AG08396 (cell line): ENCODE data around the gene IDUA.

Source experiments
- DNase-seq: peaks from one replicate; pipeline ENCODE4 v3.0.0; 2012; ENCODE audit warnings: low spot score, mixed read lengths

IDUA gene

DNA sequence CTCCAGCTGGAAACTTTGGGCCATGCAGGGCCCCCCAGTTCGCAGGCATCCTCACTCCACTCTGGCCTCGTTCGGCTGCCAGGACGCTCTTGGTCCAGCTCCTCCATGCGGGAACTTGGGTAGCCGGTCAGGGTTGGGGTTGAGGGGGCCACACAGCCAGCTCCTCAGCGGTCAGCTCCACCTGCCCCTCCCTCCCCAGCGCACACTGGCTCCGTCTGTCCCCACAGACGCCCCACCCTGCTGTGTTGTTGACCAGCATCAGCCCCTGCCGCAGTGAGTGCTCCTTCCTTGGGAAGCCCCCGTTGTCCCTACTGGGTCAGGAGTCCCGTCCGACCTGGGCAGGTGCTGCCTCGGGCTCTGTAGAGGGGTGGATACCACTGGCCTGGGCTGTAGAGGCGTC lies 30.4 kb downstream of the IDUA start:
- no peak for DNase-seq

DNA sequence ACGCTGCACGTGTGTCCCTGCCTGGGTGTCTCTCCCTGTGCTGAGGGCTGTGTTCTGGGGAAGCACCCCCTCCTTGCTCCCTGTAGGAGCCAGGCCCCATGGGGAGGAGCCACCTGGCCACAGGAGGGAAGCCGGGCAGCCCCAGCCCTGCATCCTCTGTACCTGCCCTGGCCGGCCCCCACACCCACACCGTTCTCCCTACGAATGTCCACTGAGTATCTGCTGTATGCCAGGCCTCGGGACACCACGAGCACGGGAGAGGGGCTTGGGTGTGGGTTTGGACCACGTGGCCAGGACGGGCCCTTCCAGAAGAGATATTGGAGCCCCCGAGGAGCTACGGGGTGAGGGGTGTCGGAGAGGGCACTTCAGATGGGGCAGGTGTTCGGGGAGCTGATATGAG lies 30.9 kb downstream of the IDUA start:
- DNase-seq, result no peak

DNA sequence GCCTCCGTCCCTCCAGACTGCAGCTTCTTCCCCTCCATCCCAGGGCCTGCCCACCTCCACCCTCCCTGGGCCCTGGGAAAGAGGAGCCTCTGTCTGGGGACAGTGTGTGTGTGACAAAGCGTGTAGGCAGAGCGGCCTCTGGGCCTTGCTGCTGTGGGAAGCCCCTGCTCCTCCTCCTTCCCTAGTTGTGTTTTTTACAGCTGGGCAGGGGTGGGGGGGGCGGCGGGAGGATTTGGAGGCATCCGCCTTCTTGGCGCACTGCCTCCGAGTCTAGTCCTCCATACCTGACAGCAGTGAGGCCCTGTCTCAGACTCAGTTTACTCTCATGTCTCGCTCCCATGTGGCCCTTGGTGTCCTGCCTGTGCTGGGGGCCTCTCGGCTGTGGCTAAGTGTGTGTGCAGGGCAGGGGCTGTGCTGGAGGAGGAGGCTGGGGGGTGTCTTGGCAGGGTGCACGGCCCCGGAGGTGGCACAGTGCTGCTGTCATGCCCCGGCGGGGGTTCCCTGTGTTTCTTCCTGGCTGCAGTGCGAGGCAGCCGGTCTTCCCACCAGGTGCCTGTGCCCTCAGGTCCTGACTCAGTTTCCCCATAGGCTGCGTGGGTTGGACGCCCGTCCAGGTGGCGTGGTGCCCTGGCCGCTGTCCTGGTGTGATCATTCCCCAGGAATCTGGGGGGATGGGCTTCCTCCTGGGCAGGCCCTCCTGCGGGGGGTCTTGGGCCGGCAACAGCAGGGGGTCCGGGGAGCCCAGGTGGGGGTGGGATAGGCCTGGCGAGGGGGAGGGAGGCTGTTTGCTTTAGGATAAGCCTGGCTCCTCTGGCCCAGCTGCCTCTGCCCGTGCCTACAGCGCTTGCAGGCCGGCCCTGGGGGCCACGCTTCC lies 31.5 kb downstream of the IDUA start:
- DNase-seq, result no peak

DNA sequence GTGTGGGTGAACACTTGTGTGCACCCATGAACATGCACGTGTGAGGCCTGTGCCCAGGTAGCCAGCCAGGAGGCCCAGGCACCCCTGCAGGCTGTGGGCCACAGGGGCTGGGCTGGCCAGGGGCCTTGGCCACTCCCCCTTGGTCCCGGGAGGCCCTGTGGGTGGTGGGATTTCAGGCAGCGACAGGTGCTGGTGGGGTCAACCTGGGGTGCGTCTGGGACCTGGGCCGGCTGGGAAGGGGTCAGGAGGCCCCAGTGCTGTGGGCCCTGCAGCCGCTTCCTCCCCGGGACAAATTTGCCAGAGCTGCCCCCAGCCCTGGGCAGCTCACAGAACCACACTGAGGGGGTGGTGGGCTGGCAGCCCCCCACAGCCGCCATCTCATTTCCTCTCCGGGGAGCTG lies 32.5 kb downstream of the IDUA start:
- DNase-seq, result no peak

DNA sequence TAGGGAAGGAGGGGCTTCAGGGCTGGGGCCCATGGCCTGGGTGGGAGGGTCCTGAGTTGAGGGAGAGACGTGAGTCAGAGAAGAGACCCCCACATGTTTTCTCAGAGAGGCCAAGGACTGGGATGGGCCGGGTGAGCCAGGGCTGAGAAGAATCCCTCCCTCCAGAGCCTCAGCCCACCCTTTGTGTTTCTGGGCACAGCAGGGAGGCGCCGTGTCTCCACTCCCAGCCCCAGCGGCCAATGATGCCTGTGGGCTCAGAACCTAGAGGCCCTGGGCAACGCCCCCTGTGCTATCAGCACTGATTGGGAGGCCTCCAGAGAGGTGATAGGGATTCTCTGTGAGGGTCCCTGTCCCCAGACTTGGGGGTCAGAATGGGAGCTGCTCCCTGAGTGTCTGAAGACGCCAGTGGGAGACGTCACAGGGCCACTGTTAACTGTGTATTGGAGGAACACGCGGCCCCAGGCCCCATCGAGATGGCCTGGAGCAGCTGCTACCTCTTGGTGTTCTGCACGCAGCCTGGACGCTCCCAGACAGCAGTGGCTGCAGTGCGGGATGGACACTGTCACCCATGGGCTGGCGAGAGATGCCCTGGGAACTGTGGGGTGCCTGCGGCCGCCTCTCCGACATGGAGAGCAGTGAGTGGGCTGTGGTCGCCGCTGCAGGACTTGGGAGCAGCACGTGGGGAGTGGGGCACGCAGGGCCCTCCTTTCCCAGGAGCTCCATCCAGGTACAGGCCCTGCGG lies 33.1 kb downstream of the IDUA start:
- no peak for DNase-seq

DNA sequence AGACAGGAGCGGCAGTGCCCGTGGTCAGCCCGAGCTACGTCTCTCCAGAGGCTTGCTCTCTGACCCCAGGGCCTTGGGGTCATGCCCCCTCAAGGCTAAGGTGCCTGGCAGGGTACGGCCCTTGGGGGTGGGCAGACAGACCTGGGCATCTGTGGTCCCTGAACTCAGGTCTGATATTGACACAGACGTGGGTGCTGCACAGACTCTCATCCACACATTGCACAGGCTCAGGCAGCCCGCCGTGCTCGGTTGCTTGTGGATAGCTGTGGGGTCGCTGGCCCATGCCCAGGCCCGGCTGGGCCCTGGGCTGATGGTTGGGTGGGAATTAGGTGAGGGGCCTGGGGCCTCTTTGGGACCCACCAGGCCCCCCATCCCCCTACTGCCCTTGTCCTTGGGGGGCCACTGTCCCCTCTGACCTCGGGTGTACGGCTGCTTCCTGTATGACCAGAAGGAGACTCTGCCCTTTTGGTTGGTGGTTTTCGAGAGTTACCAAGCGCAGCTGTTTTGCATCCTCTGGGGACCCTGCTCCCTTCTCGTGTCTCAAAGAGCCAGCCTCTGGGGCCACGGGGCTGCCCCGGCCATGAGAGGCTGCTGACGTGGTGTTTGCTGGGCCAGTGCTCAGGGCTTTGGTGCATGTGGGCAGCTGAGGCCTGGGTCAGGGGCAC lies 34.7 kb downstream of the IDUA start:
- DNase-seq, result no peak

DNA sequence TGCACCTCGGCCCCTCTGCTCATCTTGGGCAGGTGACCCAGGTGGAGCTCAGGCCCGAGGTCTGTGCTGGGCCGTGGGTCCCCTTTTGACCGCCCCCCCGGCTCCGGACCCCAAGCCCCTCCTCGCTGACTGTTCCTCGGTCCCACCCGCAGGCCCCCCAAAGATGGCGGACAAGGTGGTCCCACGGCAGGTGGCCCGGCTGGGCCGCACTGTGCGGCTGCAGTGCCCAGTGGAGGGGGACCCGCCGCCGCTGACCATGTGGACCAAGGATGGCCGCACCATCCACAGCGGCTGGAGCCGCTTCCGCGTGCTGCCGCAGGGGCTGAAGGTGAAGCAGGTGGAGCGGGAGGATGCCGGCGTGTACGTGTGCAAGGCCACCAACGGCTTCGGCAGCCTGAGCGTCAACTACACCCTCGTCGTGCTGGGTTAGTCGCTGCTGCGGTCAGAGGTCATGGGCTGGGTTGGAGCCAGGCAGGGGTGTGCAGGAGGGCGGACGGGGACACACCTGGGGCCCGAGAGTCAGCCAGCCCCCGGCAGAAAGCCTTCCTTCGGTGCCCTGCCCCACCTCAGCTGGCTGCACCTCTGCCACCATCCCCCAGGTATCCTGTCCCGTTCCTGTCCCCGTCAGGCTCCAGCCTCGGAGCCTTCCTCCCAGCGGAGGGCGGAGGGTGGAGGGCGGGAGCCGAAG lies 35.4 kb downstream of the IDUA start:
- DNase-seq, result no peak

DNA sequence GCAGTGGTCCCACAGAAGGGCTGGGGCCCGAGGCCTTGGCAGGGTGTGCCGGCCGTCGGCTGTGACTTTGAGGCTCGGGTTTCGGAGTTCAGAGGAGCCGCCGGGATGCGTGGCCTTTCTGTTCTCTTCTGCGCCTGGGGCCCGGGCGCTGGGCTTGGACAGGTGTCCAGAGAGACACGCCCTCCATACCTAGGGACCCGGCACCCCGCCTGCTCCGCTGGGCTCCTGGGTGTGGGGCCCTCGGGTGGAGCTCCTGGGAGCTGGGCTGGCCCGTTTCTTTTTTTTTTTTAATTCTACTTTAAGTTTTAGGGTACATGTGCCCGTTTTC lies 35.9 kb downstream of the IDUA start:
- DNase-seq, result no peak

DNA sequence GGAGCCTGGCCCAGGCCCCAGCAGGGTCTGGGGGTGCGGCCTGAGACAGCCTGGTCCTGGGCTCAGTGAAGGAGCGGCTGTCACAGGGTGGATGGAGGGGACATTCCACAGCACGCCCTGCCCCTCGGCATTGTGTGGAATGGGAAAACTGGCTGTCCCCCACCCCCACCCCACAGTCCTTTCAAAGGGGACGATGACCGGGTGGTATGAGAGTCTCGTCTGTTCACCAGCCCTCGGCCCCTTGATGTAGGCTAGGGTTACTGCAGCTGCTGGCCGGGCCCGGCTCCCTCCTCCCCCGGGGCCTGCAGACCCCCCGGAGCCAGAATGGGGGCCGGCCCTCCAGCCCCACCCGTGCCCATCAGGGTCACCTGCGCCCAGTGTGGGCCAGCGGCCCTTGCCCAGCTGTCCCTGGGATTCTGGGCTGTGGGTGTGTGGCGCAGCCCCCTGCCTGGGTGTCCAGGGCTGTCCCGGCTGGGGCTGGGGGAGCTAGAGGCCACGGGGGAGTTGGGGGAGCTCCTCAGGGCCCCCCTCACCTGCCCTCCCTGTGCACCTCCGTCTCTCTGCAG lies 36.3 kb downstream of the IDUA start:
- DNase-seq, result no peak

DNA sequence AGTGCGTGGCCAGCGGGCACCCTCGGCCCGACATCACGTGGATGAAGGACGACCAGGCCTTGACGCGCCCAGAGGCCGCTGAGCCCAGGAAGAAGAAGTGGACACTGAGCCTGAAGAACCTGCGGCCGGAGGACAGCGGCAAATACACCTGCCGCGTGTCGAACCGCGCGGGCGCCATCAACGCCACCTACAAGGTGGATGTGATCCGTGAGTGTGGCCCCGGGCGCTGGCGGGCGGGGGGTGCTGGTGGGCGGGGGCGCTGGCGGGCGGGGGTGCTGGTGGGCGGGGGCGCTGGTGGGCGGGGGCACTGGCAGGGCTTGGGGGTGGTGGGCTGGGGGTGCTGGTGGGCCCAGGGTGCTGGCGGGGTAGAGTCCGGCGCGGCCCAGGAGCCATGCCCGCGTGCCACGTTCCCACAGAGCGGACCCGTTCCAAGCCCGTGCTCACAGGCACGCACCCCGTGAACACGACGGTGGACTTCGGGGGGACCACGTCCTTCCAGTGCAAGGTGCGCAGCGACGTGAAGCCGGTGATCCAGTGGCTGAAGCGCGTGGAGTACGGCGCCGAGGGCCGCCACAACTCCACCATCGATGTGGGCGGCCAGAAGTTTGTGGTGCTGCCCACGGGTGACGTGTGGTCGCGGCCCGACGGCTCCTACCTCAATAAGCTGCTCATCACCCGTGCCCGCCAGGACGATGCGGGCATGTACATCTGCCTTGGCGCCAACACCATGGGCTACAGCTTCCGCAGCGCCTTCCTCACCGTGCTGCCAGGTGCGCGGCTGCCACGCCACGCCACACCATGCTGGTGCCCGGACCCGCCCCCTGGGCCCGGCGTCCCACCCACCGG lies 37.3 kb downstream of the IDUA start:
- no peak for DNase-seq

DNA sequence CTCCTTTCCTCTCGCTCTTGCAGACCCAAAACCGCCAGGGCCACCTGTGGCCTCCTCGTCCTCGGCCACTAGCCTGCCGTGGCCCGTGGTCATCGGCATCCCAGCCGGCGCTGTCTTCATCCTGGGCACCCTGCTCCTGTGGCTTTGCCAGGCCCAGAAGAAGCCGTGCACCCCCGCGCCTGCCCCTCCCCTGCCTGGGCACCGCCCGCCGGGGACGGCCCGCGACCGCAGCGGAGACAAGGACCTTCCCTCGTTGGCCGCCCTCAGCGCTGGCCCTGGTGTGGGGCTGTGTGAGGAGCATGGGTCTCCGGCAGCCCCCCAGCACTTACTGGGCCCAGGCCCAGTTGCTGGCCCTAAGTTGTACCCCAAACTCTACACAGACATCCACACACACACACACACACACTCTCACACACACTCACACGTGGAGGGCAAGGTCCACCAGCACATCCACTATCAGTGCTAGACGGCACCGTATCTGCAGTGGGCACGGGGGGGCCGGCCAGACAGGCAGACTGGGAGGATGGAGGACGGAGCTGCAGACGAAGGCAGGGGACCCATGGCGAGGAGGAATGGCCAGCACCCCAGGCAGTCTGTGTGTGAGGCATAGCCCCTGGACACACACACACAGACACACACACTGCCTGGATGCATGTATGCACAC lies 38.2 kb downstream of the IDUA start:
- DNase-seq, result no peak

DNA sequence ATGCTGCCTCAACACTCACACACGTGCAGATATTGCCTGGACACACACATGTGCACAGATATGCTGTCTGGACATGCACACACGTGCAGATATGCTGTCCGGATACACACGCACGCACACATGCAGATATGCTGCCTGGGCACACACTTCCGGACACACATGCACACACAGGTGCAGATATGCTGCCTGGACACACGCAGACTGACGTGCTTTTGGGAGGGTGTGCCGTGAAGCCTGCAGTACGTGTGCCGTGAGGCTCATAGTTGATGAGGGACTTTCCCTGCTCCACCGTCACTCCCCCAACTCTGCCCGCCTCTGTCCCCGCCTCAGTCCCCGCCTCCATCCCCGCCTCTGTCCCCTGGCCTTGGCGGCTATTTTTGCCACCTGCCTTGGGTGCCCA lies 39.3 kb downstream of the IDUA start:
- DNase-seq, result peak; percentile 54

DNA sequence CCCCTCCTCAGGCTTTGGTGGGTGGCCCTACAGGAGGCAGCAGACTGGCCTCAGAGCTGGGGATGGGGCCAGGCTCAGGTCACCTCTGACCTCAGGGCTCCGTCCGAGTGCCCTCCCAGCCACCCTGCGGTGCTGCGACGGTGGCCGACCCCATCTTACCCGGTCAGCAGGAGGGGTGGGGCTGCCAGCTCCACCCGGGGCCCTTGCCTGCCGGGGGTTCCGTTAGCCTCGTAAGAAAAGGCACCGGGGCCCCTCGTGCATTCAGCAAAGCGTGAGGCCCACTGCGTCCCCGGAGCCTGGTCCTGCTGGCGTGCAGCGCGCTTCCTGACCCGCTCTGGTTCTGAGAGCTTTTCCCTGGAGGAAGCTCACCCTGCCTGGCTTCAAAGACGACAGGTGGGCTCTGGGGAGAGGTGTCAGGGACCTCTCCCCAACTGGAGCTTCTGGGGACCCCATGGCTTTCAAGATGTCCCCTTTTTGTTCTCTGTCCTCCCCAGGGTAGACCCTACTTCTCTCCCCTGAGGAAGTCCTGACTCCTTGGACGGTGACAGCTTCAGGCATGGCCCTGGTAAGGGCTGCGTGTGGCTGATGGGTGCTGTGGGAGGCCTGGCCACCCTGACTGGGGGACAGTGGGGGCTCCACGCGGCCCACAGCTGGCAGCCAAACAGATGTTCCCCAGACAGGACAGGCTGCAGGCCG lies 40.5 kb downstream of the IDUA start:
- DNase-seq, result no peak

DNA sequence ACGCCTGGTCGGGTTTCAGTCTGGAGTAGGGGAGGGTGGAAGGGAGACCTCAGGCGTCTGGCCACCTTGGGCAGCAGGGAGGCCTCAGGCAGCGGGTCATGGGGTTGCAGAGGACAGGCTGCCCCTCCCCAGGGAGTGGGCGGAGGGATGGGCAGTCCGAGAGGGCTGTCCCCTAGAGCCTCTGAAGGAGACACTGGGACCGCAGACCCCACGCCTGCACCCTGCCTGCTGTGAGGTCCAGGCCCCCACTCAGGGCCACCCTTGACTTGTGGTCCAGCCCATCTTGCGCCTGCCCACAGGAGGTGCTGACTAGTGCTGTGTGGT lies 41.0 kb downstream of the IDUA start:
- no peak for DNase-seq

DNA sequence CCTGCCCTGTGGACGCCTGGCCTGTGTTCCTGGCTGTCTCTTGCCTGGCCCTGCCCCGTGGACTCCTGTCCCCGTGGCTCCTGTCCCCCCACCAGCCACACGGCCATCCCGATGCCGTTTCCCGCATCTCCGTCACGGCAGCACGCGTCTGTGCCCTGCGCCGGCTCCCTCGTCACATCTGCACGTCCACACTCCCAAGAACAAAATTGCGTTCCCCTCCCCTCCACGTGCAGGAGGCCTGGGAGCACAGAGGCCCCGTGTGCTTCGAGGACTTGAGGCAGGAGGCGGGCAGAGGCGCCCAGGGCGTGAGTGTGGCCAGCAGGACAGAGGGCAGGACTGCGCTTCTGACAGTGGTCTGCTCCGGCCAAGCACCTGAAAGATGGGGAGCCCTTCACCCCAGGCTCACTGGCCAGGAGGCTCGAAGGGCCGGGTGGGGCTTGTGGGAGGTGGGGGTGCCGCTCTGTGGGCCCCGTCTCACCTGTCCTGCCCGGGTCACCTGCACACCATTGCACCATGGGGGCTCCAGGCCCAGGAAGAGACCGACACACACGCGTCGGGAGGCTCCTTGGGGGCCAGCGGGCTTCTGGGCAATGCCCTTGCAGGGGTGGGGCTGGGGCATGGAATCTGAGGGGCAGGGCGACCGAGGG lies 41.9 kb downstream of the IDUA start:
- no peak for DNase-seq

DNA sequence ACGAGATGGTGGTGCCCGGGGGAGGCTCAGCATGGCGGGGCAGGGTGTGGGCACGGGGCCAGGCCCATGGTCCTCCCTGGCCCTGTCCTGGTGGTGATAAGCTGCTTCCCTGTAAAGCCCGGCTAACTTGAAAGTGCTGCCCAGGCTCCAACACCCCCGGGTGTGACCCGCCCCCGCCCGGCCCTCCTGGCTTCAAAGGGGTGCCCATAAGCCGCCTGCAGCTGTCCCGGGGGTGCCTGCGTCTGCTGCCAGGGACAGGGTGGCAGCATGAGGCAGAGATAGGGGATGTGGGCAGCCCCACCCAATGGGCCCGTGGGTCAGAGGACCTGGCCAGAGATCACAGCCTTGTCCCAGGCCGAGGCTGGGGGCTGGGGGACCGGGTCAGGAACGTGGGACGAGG lies 42.7 kb downstream of the IDUA start:
- no peak for DNase-seq

DNA sequence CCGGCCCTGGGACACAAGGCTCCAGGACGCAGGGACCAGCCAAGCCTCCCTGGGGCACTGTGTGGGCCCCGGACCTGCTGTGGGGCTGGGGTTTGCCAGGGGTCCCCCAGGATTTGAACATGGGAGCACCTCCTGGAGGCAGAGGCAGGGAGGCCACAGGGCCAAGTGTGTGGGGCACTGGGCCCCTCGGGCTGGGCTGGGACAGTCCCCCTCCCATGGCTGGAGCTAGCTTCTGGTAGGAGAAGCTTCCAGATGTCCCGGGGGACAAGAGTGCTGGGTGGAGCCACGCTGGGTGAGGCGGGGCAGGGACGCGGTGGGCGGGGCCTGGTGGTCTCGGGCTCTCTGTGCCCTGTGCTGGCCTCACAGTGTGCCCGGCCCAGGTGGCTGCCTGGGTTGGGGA lies 43.2 kb downstream of the IDUA start:
- DNase-seq, result no peak

DNA sequence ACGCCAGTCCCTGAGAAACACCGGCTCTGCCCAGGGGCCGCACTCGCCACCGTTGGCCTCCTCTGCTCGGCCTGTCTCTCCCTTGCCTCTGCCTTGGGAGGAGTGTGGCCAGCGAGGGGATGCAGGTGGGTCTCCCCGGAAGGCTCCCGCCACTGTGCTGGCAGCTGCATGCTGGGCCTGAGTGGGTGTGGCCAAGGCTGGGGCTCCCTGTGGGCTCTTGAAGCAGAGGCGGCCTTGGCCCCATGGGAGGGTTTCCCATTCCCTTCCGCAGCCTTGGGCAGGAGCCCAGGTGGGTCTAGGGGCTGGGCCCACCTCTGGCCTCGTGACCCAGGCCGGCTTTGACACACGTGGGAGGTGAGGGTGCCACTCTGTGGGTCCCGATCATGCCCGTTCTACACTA lies 43.7 kb downstream of the IDUA start:
- no peak for DNase-seq

DNA sequence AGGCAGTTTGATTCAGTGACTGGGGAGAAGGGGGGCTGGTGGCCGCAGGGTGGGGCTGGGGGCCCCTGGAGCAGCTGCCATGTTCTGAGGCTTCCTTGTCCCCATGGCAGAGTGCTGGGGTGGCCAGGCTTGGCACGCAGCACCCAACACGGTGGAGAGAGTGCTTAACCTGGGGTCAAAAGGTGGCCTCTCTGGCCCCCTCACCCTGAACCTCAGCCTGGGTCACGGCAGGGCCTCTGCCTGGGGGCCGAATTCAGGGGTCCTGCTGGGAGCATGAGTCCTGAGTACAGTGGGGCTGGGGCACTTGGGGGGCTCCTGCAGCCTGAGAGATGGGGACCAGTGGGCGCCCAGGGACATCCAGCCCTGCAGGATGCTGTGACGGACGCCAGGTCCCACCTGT lies 44.5 kb downstream of the IDUA start:
- no peak for DNase-seq
